ENCODE data around the gene AAR2.

DNA sequence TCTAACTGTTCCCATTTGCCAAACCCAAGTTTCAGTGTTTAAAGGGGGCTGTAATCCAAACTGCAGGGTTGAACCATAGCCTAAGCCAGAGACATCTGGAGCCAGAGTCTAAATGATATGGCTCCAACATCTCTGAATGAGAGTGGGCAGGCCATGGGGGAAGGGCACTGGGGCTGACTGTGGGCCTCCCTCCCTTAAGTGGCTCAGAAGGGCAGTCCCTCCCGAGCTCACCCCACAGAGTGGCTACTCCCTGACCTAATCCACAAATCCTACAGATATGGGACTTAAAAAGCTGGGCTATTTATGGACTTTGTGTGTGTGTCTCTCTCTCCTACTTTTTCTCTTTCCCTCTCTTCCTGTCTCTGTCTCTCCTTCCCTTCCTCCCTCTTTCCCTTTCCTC, 35.8 kb upstream of the AAR2 start:
- TF ChIP-seq POLR2AphosphoS5 (IDR thresholded peaks at IDR 0.05) (no peak), TAF1 (IDR thresholded peaks at IDR 0.05; ENCODE audit: low read depth) (no peak), CTCF (IDR thresholded peaks at IDR 0.05; ENCODE audit: poor library complexity, severe bottlenecking) (no peak), REST (IDR thresholded peaks at IDR 0.05; ENCODE audit: borderline replicate concordance) (no peak), EZH2 (IDR thresholded peaks at IDR 0.05; ENCODE audit: borderline replicate concordance, insufficient read depth, low read length, poor library complexity, severe bottlenecking) (no peak), RAD21 (conservative IDR thresholded peaks at IDR 0.05) (no peak), EP300 (conservative IDR thresholded peaks at IDR 0.05; ENCODE audit: poor library complexity, severe bottlenecking) (no peak), SMC3 (conservative IDR thresholded peaks at IDR 0.05; ENCODE audit: poor library complexity) (no peak)

All from neural cell (in vitro differentiated cells).